ENCODE measurements around the gene CCDC3.

DNA sequence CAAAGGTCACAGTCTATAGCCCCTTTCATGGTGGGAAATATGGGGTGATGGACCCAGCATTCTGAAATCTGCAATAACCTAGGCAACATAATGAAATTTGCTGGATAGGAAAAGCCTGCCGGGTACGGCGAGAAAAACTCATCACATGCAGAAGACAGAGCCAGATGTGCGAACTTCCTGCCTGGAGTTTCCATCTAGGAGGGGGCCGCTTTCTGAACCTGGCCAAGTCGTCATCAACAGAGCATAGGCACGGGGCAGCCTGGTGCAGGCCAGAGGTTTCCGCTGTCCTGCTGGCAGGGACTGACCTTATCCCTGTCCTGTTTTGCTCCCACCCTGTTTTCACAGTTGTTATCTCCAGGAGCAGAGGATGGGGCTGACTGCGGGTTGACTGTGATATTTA is 27.4 kb downstream of the CCDC3 start:
- TF ChIP-seq, protein P1, sequence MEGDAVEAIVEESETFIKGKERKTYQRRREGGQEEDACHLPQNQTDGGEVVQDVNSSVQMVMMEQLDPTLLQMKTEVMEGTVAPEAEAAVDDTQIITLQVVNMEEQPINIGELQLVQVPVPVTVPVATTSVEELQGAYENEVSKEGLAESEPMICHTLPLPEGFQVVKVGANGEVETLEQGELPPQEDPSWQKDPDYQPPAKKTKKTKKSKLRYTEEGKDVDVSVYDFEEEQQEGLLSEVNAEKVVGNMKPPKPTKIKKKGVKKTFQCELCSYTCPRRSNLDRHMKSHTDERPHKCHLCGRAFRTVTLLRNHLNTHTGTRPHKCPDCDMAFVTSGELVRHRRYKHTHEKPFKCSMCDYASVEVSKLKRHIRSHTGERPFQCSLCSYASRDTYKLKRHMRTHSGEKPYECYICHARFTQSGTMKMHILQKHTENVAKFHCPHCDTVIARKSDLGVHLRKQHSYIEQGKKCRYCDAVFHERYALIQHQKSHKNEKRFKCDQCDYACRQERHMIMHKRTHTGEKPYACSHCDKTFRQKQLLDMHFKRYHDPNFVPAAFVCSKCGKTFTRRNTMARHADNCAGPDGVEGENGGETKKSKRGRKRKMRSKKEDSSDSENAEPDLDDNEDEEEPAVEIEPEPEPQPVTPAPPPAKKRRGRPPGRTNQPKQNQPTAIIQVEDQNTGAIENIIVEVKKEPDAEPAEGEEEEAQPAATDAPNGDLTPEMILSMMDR (IDR thresholded peaks at IDR 0.05; ENCODE audit: low read length) = no peak
- no peak for TF ChIP-seq EZH2 (IDR thresholded peaks at IDR 0.05; ENCODE audit: borderline replicate concordance, low read length)

All from OCI-LY1 (cell line).